Measurements from ENCODE around the gene TMEM39B. TPM values are rescaled to one million over a fixed set of nuclear protein-coding genes. Genes with fewer than 3 reads are reported as not detected.

The TMEM39B gene
- total RNA-seq, 1 donor from 2014 or later = 13.3 TPM

DNA sequence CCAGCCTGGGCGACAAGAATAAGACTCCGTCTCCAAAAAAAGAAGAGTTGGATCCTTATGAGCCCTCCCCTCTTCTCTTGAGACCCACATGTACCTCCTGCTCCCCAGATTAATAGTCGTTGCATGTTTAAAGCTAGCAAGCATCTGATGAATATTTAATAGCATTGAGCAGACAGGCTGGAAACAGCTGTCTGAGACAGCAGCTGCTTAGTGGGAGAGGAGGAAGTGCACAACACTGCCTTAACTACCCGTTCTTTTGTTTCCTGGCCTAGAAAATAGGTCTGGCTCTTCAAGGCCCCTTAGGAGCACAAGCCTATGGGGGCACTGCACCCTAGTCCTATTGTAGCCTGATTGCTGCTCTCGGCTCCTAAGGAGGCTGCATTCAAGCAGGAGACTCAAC lies 17.3 kb upstream of the TMEM39B start:
- H3K4me1 Mint-ChIP-seq (ENCODE audit: low read depth, unreplicated experiment) = peaks cover 3% of the 10 kb centered on the region
- Histone ChIP-seq H3K79me2 (ENCODE audit: insufficient read depth, low read length) (peaks cover 48% of the 10 kb centered on the region), H3K36me3 (ENCODE audit: insufficient read depth, low read length) (peaks cover 71% of the 10 kb centered on the region), H3K27me3 (ENCODE audit: insufficient read depth, low read length) (no peaks in the 10 kb centered on the region), H3K4me3 (ENCODE audit: insufficient read depth, low read depth, low read length) (no peak overlapping the region), H3K27ac (ENCODE audit: low read depth, low read length) (no peak overlapping the region), H3K4me1 (ENCODE audit: insufficient read depth, low read length) (no peaks in the 10 kb centered on the region), H3K9ac (ENCODE audit: low read length) (no peak overlapping the region), H3K9me3 (ENCODE audit: insufficient read depth, low read depth, low read length) (no peaks in the 10 kb centered on the region), H3K4me2 (ENCODE audit: low read length) (no peak overlapping the region), H4K20me1 (ENCODE audit: insufficient read depth, low read length) (peaks cover 69% of the 10 kb centered on the region), H2AFZ (ENCODE audit: low read depth, low read length) (no peak overlapping the region)
- H3K36me3 Mint-ChIP-seq (ENCODE audit: low read depth, unreplicated experiment) = peaks cover 43% of the 10 kb centered on the region
- H3K27ac Mint-ChIP-seq (ENCODE audit: unreplicated experiment) = no peak overlapping the region
- DNase-seq (ENCODE audit: low read depth) = no peak
- no peaks in the 10 kb centered on the region for H3K27me3 Mint-ChIP-seq (ENCODE audit: low read depth, unreplicated experiment)
- H3K4me3 Mint-ChIP-seq (ENCODE audit: unreplicated experiment) = no peak overlapping the region
- no peaks in the 10 kb centered on the region for H3K9me3 Mint-ChIP-seq (ENCODE audit: unreplicated experiment)
- TF ChIP-seq, protein P1, sequence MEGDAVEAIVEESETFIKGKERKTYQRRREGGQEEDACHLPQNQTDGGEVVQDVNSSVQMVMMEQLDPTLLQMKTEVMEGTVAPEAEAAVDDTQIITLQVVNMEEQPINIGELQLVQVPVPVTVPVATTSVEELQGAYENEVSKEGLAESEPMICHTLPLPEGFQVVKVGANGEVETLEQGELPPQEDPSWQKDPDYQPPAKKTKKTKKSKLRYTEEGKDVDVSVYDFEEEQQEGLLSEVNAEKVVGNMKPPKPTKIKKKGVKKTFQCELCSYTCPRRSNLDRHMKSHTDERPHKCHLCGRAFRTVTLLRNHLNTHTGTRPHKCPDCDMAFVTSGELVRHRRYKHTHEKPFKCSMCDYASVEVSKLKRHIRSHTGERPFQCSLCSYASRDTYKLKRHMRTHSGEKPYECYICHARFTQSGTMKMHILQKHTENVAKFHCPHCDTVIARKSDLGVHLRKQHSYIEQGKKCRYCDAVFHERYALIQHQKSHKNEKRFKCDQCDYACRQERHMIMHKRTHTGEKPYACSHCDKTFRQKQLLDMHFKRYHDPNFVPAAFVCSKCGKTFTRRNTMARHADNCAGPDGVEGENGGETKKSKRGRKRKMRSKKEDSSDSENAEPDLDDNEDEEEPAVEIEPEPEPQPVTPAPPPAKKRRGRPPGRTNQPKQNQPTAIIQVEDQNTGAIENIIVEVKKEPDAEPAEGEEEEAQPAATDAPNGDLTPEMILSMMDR (IDR thresholded peaks at IDR 0.05; ENCODE audit: insufficient read depth, low read depth, low read length) = no peak
- TF ChIP-seq EZH2 (IDR thresholded peaks at IDR 0.05; ENCODE audit: insufficient read depth, low read length) = no peak
- FAIRE-seq = no peak

DNA sequence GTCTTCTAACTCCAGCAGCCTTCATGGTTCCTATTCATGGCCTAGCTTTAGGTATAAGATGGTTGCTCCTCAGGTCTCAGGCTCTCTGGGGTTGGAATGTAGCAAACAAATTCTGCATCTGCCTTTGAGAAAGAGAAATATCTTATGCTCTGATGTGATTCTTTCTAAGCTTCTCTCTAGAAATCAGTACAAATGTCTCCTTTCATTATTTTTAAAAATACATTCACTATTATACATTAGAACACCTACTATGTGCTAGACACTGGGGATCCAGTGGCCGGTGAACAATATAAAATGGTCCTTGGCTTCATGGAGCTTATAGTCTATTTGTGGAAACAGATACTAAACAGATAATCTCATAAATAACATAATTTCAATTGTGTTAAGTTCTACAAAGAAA lies 16.1 kb upstream of the TMEM39B start:
- Mint-ChIP-seq H3K4me3 (ENCODE audit: unreplicated experiment) (no peak overlapping the region), H3K27ac (ENCODE audit: unreplicated experiment) (peak overlapping the region; percentile 14), H3K27me3 (ENCODE audit: low read depth, unreplicated experiment) (no peaks in the 10 kb centered on the region), H3K4me1 (ENCODE audit: low read depth, unreplicated experiment) (peaks cover 7% of the 10 kb centered on the region), H3K36me3 (ENCODE audit: low read depth, unreplicated experiment) (peaks cover 50% of the 10 kb centered on the region), H3K9me3 (ENCODE audit: unreplicated experiment) (no peaks in the 10 kb centered on the region)
- Histone ChIP-seq H3K4me2 (ENCODE audit: low read length) (no peak overlapping the region), H3K4me1 (ENCODE audit: insufficient read depth, low read length) (peaks cover under 1% of the 10 kb centered on the region), H4K20me1 (ENCODE audit: insufficient read depth, low read length) (peaks cover 64% of the 10 kb centered on the region), H3K27me3 (ENCODE audit: insufficient read depth, low read length) (no peaks in the 10 kb centered on the region), H3K79me2 (ENCODE audit: insufficient read depth, low read length) (peaks cover 40% of the 10 kb centered on the region), H3K9ac (ENCODE audit: low read length) (no peak overlapping the region), H3K9me3 (ENCODE audit: insufficient read depth, low read depth, low read length) (no peaks in the 10 kb centered on the region), H3K4me3 (ENCODE audit: insufficient read depth, low read depth, low read length) (no peak overlapping the region), H2AFZ (ENCODE audit: low read depth, low read length) (no peak overlapping the region), H3K36me3 (ENCODE audit: insufficient read depth, low read length) (peaks cover 75% of the 10 kb centered on the region), H3K27ac (ENCODE audit: low read depth, low read length) (no peak overlapping the region)
- FAIRE-seq (no peak), DNase-seq (ENCODE audit: low read depth) (no peak)
- TF ChIP-seq EZH2 (IDR thresholded peaks at IDR 0.05; ENCODE audit: insufficient read depth, low read length) = no peak
- TF ChIP-seq, protein P1 (IDR thresholded peaks at IDR 0.05; ENCODE audit: insufficient read depth, low read depth, low read length) = no peak

DNA sequence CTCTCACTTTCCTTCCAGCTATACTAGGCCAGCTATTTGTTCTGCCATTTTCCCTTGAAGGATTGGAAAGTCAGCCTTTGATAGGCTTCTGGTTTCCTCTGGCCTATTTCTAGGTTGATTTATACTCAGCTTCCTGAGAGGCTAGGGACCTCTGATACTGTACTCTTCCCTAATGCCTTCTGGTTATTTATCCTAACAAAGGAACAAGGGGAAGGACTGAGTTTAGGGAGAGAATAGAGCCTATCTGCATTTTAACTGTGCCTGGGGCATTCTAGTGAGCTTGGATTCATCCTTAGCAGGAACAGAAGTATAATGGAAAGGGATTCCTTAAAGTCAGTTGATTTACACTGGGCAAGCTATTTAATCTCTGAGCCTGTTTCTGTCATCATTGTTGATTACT lies 11.8 kb upstream of the TMEM39B start:
- peaks cover 46% of the 10 kb centered on the region for H3K36me3 ChIP-seq (ENCODE audit: insufficient read depth, low read length)
- no peak overlapping the region for H3K4me3 ChIP-seq (ENCODE audit: insufficient read depth, low read depth, low read length)
- H3K9me3 Mint-ChIP-seq (ENCODE audit: unreplicated experiment) = no peaks in the 10 kb centered on the region
- no peak overlapping the region for H3K4me2 ChIP-seq (ENCODE audit: low read length)
- no peak overlapping the region for H2AFZ ChIP-seq (ENCODE audit: low read depth, low read length)
- peaks cover 17% of the 10 kb centered on the region for H3K4me1 ChIP-seq (ENCODE audit: insufficient read depth, low read length)
- no peaks in the 10 kb centered on the region for H3K27me3 Mint-ChIP-seq (ENCODE audit: low read depth, unreplicated experiment)
- peak overlapping the region; percentile 14 for H3K27ac Mint-ChIP-seq (ENCODE audit: unreplicated experiment)
- no peaks in the 10 kb centered on the region for H3K9me3 ChIP-seq (ENCODE audit: insufficient read depth, low read depth, low read length)
- H3K79me2 ChIP-seq (ENCODE audit: insufficient read depth, low read length) = peaks cover 14% of the 10 kb centered on the region
- peaks cover 37% of the 10 kb centered on the region for H3K36me3 Mint-ChIP-seq (ENCODE audit: low read depth, unreplicated experiment)
- no peak overlapping the region for H3K4me3 Mint-ChIP-seq (ENCODE audit: unreplicated experiment)
- H4K20me1 ChIP-seq (ENCODE audit: insufficient read depth, low read length) = peaks cover 41% of the 10 kb centered on the region
- no peak overlapping the region for H3K27ac ChIP-seq (ENCODE audit: low read depth, low read length)
- H3K4me1 Mint-ChIP-seq (ENCODE audit: low read depth, unreplicated experiment) = peaks cover 24% of the 10 kb centered on the region
- TF ChIP-seq, protein P1 (IDR thresholded peaks at IDR 0.05; ENCODE audit: insufficient read depth, low read depth, low read length) = no peak
- TF ChIP-seq EZH2 (IDR thresholded peaks at IDR 0.05; ENCODE audit: insufficient read depth, low read length) = no peak
- H3K27me3 ChIP-seq (ENCODE audit: insufficient read depth, low read length) = no peaks in the 10 kb centered on the region
- DNase-seq (ENCODE audit: low read depth) (no peak), FAIRE-seq (no peak)
- H3K9ac ChIP-seq (ENCODE audit: low read length) = no peak overlapping the region
